ENCODE data around the gene BORCS6.
"Not testable (repeated sequence)": the region's sequence is repeated elsewhere in the genome, so short reads cannot be mapped to it uniquely, and the experiment has no call there.

BORCS6 gene

GRCh38 chr17:8189711-8190477 is at the start of gene BORCS6:
BORCS6 (minus strand) TSS chr17:8190180; CDS start chr17:8190140, 40 bp downstream.
- peak; percentile 82 for DNase-seq

GRCh38 chr17:8237886-8238285 is 47.9 kb upstream of the BORCS6 start:
- no peak for DNase-seq

GRCh38 chr17:8237175-8237574 is 47.2 kb upstream of the BORCS6 start:
- DNase-seq = no peak

GRCh38 chr17:8235676-8236075 is 45.7 kb upstream of the BORCS6 start:
- no peak for DNase-seq

GRCh38 chr17:8234361-8235270 is 44.6 kb upstream of the BORCS6 start:
- DNase-seq = no peak

- no peak for DNase-seq
Observed at GRCh38 chr17:8231701-8232100, 41.7 kb upstream of the BORCS6 start.

- no peak for DNase-seq
Observed at GRCh38 chr17:8227238-8227581, 37.2 kb upstream of the BORCS6 start.

GRCh38 chr17:8226536-8227237 is 36.7 kb upstream of the BORCS6 start:
- DNase-seq = no peak

GRCh38 chr17:8225813-8226535 is 36.0 kb upstream of the BORCS6 start:
- no peak for DNase-seq

GRCh38 chr17:8224891-8225812 is 35.2 kb upstream of the BORCS6 start:
- no peak for DNase-seq

- DNase-seq = peak; percentile 14
Observed at GRCh38 chr17:8223356-8224126, 33.6 kb upstream of the BORCS6 start.

GRCh38 chr17:8222630-8223355 is 32.8 kb upstream of the BORCS6 start:
- peak; percentile 52 for DNase-seq

- no peak for DNase-seq
Observed at GRCh38 chr17:8222380-8222629, 32.3 kb upstream of the BORCS6 start.

- DNase-seq = peak; percentile 51
Observed at GRCh38 chr17:8221663-8222379, 31.8 kb upstream of the BORCS6 start.

- DNase-seq = peak; percentile 67
Observed at GRCh38 chr17:8220783-8221662, 31.0 kb upstream of the BORCS6 start.

GRCh38 chr17:8214000-8214399 is 24.0 kb upstream of the BORCS6 start:
- DNase-seq = not testable (repeated sequence)

GRCh38 chr17:8212312-8213180 is 22.6 kb upstream of the BORCS6 start:
- DNase-seq = no peak

Measured in NCI-H774 (cell line).